ENCODE data around the gene NSMCE4A.
A peak's percentile ranks its signal among the peaks of the same experiment; 100 is the strongest.
"Not testable (repeated sequence)": the region's sequence is repeated elsewhere in the genome, so short reads cannot be mapped to it uniquely, and the experiment has no call there.

The NSMCE4A gene

GRCh38 chr10:121974535-121975294 lies at the start of gene NSMCE4A:
Gene NSMCE4A, minus strand, starts transcription at chr10:121975217. Its CDS starts 52 bp downstream, at chr10:121975165.
- DNase-seq: peak; percentile 84

GRCh38 chr10:122023257-122023656 lies 48.2 kb upstream of the NSMCE4A start:
- DNase-seq: not testable (repeated sequence)

- DNase-seq: no peak
Observed at GRCh38 chr10:122022276-122022675, 47.3 kb upstream of the NSMCE4A start.

- no peak for DNase-seq
Observed at GRCh38 chr10:122021828-122022227, 46.8 kb upstream of the NSMCE4A start.

- DNase-seq: no peak
Observed at GRCh38 chr10:122021379-122021778, 46.4 kb upstream of the NSMCE4A start.

- no peak for DNase-seq
Observed at GRCh38 chr10:122020226-122020625, 45.2 kb upstream of the NSMCE4A start.

- DNase-seq: no peak
Observed at GRCh38 chr10:122019414-122019975, 44.5 kb upstream of the NSMCE4A start.

GRCh38 chr10:122018951-122019413 lies 44.0 kb upstream of the NSMCE4A start:
- DNase-seq: no peak

- no peak for DNase-seq
Observed at GRCh38 chr10:122018491-122018890, 43.5 kb upstream of the NSMCE4A start.

- DNase-seq: not testable (repeated sequence)
Observed at GRCh38 chr10:122017926-122018325, 42.9 kb upstream of the NSMCE4A start.

- DNase-seq: no peak
Observed at GRCh38 chr10:122014652-122015248, 39.7 kb upstream of the NSMCE4A start.

- DNase-seq: no peak
Observed at GRCh38 chr10:122013311-122013780, 38.3 kb upstream of the NSMCE4A start.

GRCh38 chr10:122012731-122013130 lies 37.7 kb upstream of the NSMCE4A start:
- no peak for DNase-seq

- no peak for DNase-seq
Observed at GRCh38 chr10:122010405-122011050, 35.5 kb upstream of the NSMCE4A start.

GRCh38 chr10:122007415-122007814 lies 32.4 kb upstream of the NSMCE4A start:
- DNase-seq: no peak

GRCh38 chr10:122001698-122002097 lies 26.7 kb upstream of the NSMCE4A start:
- no peak for DNase-seq

- DNase-seq: no peak
Observed at GRCh38 chr10:121999301-121999700, 24.3 kb upstream of the NSMCE4A start.

GRCh38 chr10:121998462-121998861 lies 23.4 kb upstream of the NSMCE4A start:
- DNase-seq: no peak

- DNase-seq: no peak
Observed at GRCh38 chr10:121994429-121994941, 19.5 kb upstream of the NSMCE4A start.

GRCh38 chr10:121991727-121992126 lies 16.7 kb upstream of the NSMCE4A start:
- not testable (repeated sequence) for DNase-seq

- DNase-seq: no peak
Observed at GRCh38 chr10:121990015-121990677, 15.1 kb upstream of the NSMCE4A start.

Measured in inflammatory macrophage treated with lipopolysaccharide for 4 hours (primary cell).